HepG2 (cell line): ENCODE results near the gene SKIL. TPM values are rescaled to one million over a fixed set of nuclear protein-coding genes. Genes with fewer than 3 reads are reported as not detected.

Experiments used
- FOXC1 ChIP-seq: sonication (generic); formaldehyde crosslinking; IDR thresholded peaks from 2 replicates; pipeline ENCODE4 v1.8.0; 2022; ENCODE audit warnings: mild to moderate bottlenecking, missing genetic modification reagents, borderline replicate concordance
- HNRNPK ChIP-seq: fragments of 200-400 bp; formaldehyde crosslinking; IDR thresholded peaks from 2 replicates; pipeline ENCODE4 v1.6.1; 2018; ENCODE audit warnings: low read length, low read depth, moderate library complexity, mild to moderate bottlenecking; ENCODE audit not compliant: poor library complexity, severe bottlenecking
- ISL2 ChIP-seq: sonication (generic); formaldehyde crosslinking; IDR thresholded peaks from 2 replicates; pipeline ENCODE4 v1.5.0; 2020; ENCODE audit warnings: missing genetic modification reagents
- LCORL ChIP-seq, 2 experiments: fragments of 450-650 bp in 1 of 2; sonication (generic) in 1 of 2; formaldehyde crosslinking in 1 of 2; IDR thresholded peaks; 2 replicates each; pipeline versions ENCODE4 v1.5.0 to v1.6.1; 2017 to 2020; ENCODE audit warnings: antibody characterized with exemption in 1 of 2, missing genetic modification reagents in 1 of 2
- PHF5A ChIP-seq: IDR thresholded peaks from one replicate; pipeline ENCODE4 v1.6.1; 2018; ENCODE audit warnings: low read depth, missing genetic modification reagents; ENCODE audit not compliant: unreplicated experiment
- RFX3 ChIP-seq: IDR thresholded peaks from 2 replicates; pipeline ENCODE4 v1.6.1; 2016; ENCODE audit warnings: missing biosample characterization, missing genetic modification reagents
- SRSF1 ChIP-seq: fragments of 200-400 bp; formaldehyde crosslinking; optimal IDR thresholded peaks from 2 replicates; pipeline ENCODE3; 2017; ENCODE audit warnings: mild to moderate bottlenecking, low read depth, low read length, moderate library complexity
- SSRP1 ChIP-seq: IDR thresholded peaks from 2 replicates; pipeline ENCODE4 v1.6.1; 2016; ENCODE audit warnings: control low read depth
- ZKSCAN1 ChIP-seq: fragments of 150-350 bp; IDR thresholded peaks from 2 replicates; pipeline ENCODE4 v1.6.1; 2014; ENCODE audit warnings: low read length
- ZNF251 ChIP-seq: sonication (generic); formaldehyde crosslinking; IDR thresholded peaks from 2 replicates; pipeline ENCODE4 v1.9.0; 2021; ENCODE audit warnings: mild to moderate bottlenecking, missing genetic modification reagents
- ZNF558 ChIP-seq: sonication (generic); formaldehyde crosslinking; IDR thresholded peaks from 2 replicates; pipeline ENCODE4 v1.9.0; 2022; ENCODE audit warnings: mild to moderate bottlenecking, missing genetic modification reagents, borderline replicate concordance
- ZNF746 ChIP-seq: sonication (generic); formaldehyde crosslinking; IDR thresholded peaks from 2 replicates; pipeline ENCODE4 v1.8.0; 2022; ENCODE audit warnings: mild to moderate bottlenecking, missing genetic modification reagents
- polyA plus RNA-seq, 8 experiments: library from polyadenylated mRNA; depleted of rRNA in 3 of 8; stranded (reverse) in 7 of 8; unstranded in 1 of 8; fragments of >200 nt; fragmentation: Illumina TruSeq in 4 of 8; extraction: Trizol in 4 of 8; gene quantifications; 2 replicates each; pipeline versions ENCODE4 v1.2.1 to v1.2.3, GENCODE V29; 2011 to 2016; ENCODE audit warnings: low read depth in 4 of 8, missing spikeins in 1 of 8, mixed read lengths in 1 of 8; ENCODE audit not compliant: insufficient read depth in 1 of 8
- total RNA-seq, 5 experiments: library from RNA; depleted of rRNA; stranded (reverse); fragments of >200 nt; fragmentation: Illumina TruSeq; extraction: Trizol; gene quantifications; 2 replicates each; pipeline ENCODE4 v1.2.3, GENCODE V29; 2016; ENCODE audit warnings: low read depth in 1 of 5
- TF ChIP-seq, protein P1 (sequence below): sonication (generic); formaldehyde crosslinking; IDR thresholded peaks from 2 replicates; pipeline ENCODE4 v1.4.0; 2020; ENCODE audit warnings: missing genetic modification reagents, mild to moderate bottlenecking, borderline replicate concordance
- TF ChIP-seq, protein P2 (sequence below), 2 experiments: fragments of 450-650 bp in 1 of 2; sonication (generic) in 1 of 2; formaldehyde crosslinking in 1 of 2; IDR thresholded peaks; 2 replicates each; pipeline versions ENCODE4 v1.6.1 to v1.8.0; 2016 to 2022; ENCODE audit warnings: antibody characterized with exemption in 1 of 2, mild to moderate bottlenecking in 1 of 2, missing genetic modification reagents in 1 of 2
- TF ChIP-seq, protein P3 (sequence below): IDR thresholded peaks from 2 replicates; pipeline ENCODE4 v1.6.1; 2018; ENCODE audit warnings: missing genetic modification reagents

SKIL gene
- total and polyA plus RNA-seq, 2 of the 13 experiments (the other 11 are each of a cell fraction or from before 2014, with no cell fraction given), result 5.2 to 20.7 TPM

DNA sequence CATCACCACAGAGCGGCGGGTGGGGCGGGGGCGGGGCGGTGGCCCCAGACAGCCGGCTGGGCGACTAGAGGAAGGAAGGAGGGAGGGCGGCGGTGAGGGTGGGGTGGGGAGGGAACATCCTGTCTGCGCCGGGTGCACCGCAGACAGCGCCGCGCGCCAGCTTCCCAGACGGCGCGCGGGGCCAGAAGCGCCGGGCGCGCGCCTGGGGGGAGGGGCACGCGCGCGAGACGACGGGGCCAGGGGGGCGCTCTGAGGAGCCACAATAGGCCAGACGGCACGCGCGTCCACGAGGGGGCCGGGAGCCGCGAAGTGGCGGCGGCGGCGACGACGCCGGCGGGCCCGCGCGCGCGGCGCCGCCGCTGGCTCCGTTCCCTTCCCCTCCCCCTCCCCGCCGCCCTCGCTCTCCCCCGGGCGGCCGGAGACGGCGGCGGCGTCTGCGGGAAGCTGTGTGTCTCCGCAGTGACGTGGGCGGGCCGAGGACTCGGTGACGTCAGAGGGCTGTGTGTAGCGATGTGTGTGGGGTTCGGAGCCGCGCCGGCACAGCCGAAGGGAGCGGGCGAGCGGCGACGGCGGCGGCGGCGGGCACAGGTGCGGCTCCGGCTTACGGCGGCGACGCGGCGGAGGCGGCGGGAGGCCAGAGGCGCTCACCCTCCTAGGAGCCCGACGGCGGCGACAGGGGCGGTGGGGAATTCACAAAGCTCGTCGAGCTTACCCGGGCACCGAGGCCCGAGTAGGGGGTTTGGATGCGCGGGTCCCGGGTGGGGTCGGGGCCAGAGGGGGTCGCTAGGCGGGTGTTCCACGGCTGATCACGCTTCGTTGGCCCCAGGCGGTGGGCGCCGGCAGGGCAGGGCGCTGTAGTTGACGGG lies at the start of gene SKIL (continued):
- no peak for TF ChIP-seq SRSF1
- no peak for TF ChIP-seq LCORL (IDR thresholded peaks at IDR 0.05)
- TF ChIP-seq LCORL (CRISPR knock-in tag; IDR thresholded peaks at IDR 0.05), result no peak
- no peak for TF ChIP-seq ZKSCAN1
- TF ChIP-seq ZNF251 (CRISPR knock-in tag), result no peak
- no peak for TF ChIP-seq RFX3
- TF ChIP-seq SSRP1 (CRISPR knock-in tag), result no peak
- TF ChIP-seq, protein P1, sequence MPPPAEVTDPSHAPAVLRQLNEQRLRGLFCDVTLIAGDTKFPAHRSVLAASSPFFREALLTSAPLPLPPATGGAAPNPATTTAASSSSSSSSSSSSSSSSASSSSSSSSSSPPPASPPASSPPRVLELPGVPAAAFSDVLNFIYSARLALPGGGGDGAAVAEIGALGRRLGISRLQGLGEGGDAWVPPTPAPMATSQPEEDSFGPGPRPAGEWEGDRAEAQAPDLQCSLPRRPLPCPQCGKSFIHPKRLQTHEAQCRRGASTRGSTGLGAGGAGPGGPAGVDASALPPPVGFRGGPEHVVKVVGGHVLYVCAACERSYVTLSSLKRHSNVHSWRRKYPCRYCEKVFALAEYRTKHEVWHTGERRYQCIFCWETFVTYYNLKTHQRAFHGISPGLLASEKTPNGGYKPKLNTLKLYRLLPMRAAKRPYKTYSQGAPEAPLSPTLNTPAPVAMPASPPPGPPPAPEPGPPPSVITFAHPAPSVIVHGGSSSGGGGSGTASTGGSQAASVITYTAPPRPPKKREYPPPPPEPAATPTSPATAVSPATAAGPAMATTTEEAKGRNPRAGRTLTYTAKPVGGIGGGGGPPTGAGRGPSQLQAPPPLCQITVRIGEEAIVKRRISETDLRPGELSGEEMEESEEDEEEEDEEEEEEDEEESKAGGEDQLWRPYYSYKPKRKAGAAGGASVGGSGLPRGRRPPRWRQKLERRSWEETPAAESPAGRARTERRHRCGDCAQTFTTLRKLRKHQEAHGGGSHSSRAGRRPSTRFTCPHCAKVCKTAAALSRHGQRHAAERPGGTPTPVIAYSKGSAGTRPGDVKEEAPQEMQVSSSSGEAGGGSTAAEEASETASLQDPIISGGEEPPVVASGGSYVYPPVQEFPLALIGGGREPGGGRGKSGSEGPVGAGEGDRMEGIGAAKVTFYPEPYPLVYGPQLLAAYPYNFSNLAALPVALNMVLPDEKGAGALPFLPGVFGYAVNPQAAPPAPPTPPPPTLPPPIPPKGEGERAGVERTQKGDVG (CRISPR knock-in tag), result no peak
- no peak for TF ChIP-seq ISL2 (CRISPR knock-in tag)
- no peak for TF ChIP-seq PHF5A
- TF ChIP-seq, protein P2, sequence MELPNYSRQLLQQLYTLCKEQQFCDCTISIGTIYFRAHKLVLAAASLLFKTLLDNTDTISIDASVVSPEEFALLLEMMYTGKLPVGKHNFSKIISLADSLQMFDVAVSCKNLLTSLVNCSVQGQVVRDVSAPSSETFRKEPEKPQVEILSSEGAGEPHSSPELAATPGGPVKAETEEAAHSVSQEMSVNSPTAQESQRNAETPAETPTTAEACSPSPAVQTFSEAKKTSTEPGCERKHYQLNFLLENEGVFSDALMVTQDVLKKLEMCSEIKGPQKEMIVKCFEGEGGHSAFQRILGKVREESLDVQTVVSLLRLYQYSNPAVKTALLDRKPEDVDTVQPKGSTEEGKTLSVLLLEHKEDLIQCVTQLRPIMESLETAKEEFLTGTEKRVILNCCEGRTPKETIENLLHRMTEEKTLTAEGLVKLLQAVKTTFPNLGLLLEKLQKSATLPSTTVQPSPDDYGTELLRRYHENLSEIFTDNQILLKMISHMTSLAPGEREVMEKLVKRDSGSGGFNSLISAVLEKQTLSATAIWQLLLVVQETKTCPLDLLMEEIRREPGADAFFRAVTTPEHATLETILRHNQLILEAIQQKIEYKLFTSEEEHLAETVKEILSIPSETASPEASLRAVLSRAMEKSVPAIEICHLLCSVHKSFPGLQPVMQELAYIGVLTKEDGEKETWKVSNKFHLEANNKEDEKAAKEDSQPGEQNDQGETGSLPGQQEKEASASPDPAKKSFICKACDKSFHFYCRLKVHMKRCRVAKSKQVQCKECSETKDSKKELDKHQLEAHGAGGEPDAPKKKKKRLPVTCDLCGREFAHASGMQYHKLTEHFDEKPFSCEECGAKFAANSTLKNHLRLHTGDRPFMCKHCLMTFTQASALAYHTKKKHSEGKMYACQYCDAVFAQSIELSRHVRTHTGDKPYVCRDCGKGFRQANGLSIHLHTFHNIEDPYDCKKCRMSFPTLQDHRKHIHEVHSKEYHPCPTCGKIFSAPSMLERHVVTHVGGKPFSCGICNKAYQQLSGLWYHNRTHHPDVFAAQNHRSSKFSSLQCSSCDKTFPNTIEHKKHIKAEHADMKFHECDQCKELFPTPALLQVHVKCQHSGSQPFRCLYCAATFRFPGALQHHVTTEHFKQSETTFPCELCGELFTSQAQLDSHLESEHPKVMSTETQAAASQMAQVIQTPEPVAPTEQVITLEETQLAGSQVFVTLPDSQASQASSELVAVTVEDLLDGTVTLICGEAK (IDR thresholded peaks at IDR 0.05), result no peak
- TF ChIP-seq, protein P2 (CRISPR knock-in tag; IDR thresholded peaks at IDR 0.05), result no peak
- peak; percentile 76; the same call in 1 of the 2 replicates for TF ChIP-seq ZNF746 (CRISPR knock-in tag)
- peak; percentile 2 for TF ChIP-seq HNRNPK
- no peak for TF ChIP-seq FOXC1 (CRISPR knock-in tag)
- TF ChIP-seq ZNF558, result no peak
- TF ChIP-seq, protein P3, sequence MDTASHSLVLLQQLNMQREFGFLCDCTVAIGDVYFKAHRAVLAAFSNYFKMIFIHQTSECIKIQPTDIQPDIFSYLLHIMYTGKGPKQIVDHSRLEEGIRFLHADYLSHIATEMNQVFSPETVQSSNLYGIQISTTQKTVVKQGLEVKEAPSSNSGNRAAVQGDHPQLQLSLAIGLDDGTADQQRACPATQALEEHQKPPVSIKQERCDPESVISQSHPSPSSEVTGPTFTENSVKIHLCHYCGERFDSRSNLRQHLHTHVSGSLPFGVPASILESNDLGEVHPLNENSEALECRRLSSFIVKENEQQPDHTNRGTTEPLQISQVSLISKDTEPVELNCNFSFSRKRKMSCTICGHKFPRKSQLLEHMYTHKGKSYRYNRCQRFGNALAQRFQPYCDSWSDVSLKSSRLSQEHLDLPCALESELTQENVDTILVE (CRISPR knock-in tag), result peak; percentile 73
